ENCODE data around the gene MISP3. TPM values are rescaled to one million over a fixed set of nuclear protein-coding genes. Genes with fewer than 3 reads are reported as not detected.

The MISP3 gene
- total RNA-seq, 1 donor from 2014 or later: 2.7 TPM

DNA sequence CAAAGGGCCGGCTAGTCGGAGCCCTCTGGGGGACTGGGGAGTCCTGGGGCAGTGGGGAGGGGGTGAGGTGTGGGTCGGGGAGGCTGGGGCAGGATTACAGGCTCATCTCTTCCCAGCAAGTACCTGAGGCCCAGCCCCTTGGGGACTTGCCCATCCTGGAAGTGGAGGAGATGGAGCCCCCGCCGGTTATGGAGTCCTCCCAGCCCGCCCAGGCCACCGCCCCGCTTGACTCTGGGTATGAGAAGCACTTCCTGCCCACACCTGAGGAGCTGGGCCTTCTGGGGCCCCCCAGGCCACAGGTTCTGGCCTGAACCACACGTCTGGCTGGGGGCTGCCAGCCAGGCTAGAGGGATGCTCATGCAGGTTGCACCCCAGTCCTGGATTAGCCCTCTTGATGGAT is 20.6 kb upstream of the MISP3 start:
- Histone ChIP-seq H3K27ac (no peak overlapping the region), H3K4me1 (no peaks in the 10 kb centered on the region), H3K27me3 (no peaks in the 10 kb centered on the region), H3K9me3 (no peaks in the 10 kb centered on the region), H3K36me3 (no peaks in the 10 kb centered on the region), H3K4me3 (no peak overlapping the region)
- DNase-seq (ENCODE audit: extremely low spot score in 2 of 2): no peak
- intact Hi-C loops (cut with DNase I): loop anchor here (5.0 kb wide), 1 partner anchor 165 kb away; no protein-coding TSS in a partner anchor
- TF ChIP-seq POLR2AphosphoS5 (IDR thresholded peaks at IDR 0.05; ENCODE audit: insufficient read depth in 1 of 2, low read depth in 1 of 2): no peak
- TF ChIP-seq, protein P1, sequence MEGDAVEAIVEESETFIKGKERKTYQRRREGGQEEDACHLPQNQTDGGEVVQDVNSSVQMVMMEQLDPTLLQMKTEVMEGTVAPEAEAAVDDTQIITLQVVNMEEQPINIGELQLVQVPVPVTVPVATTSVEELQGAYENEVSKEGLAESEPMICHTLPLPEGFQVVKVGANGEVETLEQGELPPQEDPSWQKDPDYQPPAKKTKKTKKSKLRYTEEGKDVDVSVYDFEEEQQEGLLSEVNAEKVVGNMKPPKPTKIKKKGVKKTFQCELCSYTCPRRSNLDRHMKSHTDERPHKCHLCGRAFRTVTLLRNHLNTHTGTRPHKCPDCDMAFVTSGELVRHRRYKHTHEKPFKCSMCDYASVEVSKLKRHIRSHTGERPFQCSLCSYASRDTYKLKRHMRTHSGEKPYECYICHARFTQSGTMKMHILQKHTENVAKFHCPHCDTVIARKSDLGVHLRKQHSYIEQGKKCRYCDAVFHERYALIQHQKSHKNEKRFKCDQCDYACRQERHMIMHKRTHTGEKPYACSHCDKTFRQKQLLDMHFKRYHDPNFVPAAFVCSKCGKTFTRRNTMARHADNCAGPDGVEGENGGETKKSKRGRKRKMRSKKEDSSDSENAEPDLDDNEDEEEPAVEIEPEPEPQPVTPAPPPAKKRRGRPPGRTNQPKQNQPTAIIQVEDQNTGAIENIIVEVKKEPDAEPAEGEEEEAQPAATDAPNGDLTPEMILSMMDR (IDR thresholded peaks at IDR 0.05): no peak
- no peak for TF ChIP-seq POLR2A (IDR thresholded peaks at IDR 0.05)

GRCh38 chr19:14052470-14052869 is 20.1 kb upstream of the MISP3 start:
- H3K4me1 ChIP-seq: no peaks in the 10 kb centered on the region
- H3K4me3 ChIP-seq: no peak overlapping the region
- intact Hi-C loops (cut with DNase I): loop anchor here (5.0 kb wide), 1 partner anchor 165 kb away; no protein-coding TSS in a partner anchor
- H3K27ac ChIP-seq: no peak overlapping the region
- no peaks in the 10 kb centered on the region for H3K36me3 ChIP-seq
- DNase-seq (ENCODE audit: extremely low spot score in 2 of 2): no peak
- TF ChIP-seq, protein P1 (IDR thresholded peaks at IDR 0.05): no peak
- TF ChIP-seq POLR2A (IDR thresholded peaks at IDR 0.05): no peak
- no peak for TF ChIP-seq POLR2AphosphoS5 (IDR thresholded peaks at IDR 0.05; ENCODE audit: insufficient read depth in 1 of 2, low read depth in 1 of 2)
- H3K27me3 ChIP-seq: no peaks in the 10 kb centered on the region
- no peaks in the 10 kb centered on the region for H3K9me3 ChIP-seq

DNA sequence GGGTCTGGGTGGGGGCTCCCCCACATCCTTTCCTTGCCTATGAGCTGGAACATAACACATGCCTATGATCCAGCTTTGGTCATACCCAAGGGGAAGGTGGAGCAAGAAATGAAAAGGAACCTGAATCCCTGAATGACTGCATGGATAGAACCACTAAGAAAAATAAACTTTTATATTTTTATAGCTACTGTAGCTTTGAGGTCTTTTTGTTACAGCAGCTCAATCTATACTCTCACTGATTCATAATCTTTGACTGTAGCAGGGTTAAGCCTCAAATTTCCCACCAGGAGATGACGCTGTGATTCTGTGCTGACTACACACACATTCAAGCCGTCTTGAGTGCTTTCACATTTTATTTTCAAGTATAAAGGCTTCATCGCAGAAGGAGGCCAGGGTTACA is 19.6 kb upstream of the MISP3 start:
- no peak for DNase-seq (ENCODE audit: extremely low spot score in 2 of 2)
- intact Hi-C loops (cut with DNase I): loop anchor here (5.0 kb wide), 1 partner anchor 166 kb away; no protein-coding TSS in a partner anchor
- no peak overlapping the region for H3K4me3 ChIP-seq
- no peaks in the 10 kb centered on the region for H3K9me3 ChIP-seq
- no peak overlapping the region for H3K27ac ChIP-seq
- no peak for TF ChIP-seq POLR2A (IDR thresholded peaks at IDR 0.05)
- no peak for TF ChIP-seq POLR2AphosphoS5 (IDR thresholded peaks at IDR 0.05; ENCODE audit: insufficient read depth in 1 of 2, low read depth in 1 of 2)
- H3K4me1 ChIP-seq: peaks cover 4% of the 10 kb centered on the region
- H3K36me3 ChIP-seq: no peaks in the 10 kb centered on the region
- no peaks in the 10 kb centered on the region for H3K27me3 ChIP-seq

- Histone ChIP-seq H3K4me1 (peaks cover 6% of the 10 kb centered on the region), H3K27me3 (no peaks in the 10 kb centered on the region), H3K27ac (no peak overlapping the region), H3K36me3 (no peaks in the 10 kb centered on the region), H3K9me3 (no peaks in the 10 kb centered on the region), H3K4me3 (no peak overlapping the region)
- intact Hi-C loops (cut with DNase I): loop anchor here (5.0 kb wide), 1 partner anchor 166 kb away; no protein-coding TSS in a partner anchor
- DNase-seq (ENCODE audit: extremely low spot score in 2 of 2): no peak
- TF ChIP-seq POLR2AphosphoS5 (IDR thresholded peaks at IDR 0.05; ENCODE audit: insufficient read depth in 1 of 2, low read depth in 1 of 2) (no peak), POLR2A (IDR thresholded peaks at IDR 0.05) (no peak)
- TF ChIP-seq, protein P1 (IDR thresholded peaks at IDR 0.05): no peak
These were observed 19.1 kb upstream of the MISP3 start for GRCh38 chr19:14053500-14053899.

- H3K27me3 ChIP-seq: no peaks in the 10 kb centered on the region
- H3K9me3 ChIP-seq: no peaks in the 10 kb centered on the region
- no peaks in the 10 kb centered on the region for H3K36me3 ChIP-seq
- H3K4me3 ChIP-seq: no peak overlapping the region
- H3K4me1 ChIP-seq: peaks cover 12% of the 10 kb centered on the region
- DNase-seq (ENCODE audit: extremely low spot score in 2 of 2): no peak
- H3K27ac ChIP-seq: no peak overlapping the region
- TF ChIP-seq POLR2A (IDR thresholded peaks at IDR 0.05) (no peak), POLR2AphosphoS5 (IDR thresholded peaks at IDR 0.05; ENCODE audit: insufficient read depth in 1 of 2, low read depth in 1 of 2) (no peak)
- TF ChIP-seq, protein P1 (IDR thresholded peaks at IDR 0.05): no peak
- intact Hi-C loops (cut with DNase I): loop anchor here (5.0 kb wide), 1 partner anchor 167 kb away; no protein-coding TSS in a partner anchor
These were observed 18.5 kb upstream of the MISP3 start for GRCh38 chr19:14054099-14054498.
